Right forelimb (tissue), 1 donor: ENCODE data around the gene CTDNEP1.

Experiments used
- DNase-seq: peaks from one replicate; pipeline ENCODE4 v3.0.0-alpha.2; 2018

Gene CTDNEP1

GRCh38 chr17:7226721-7227710 lies 24.5 kb downstream of the CTDNEP1 start:
- no peak for DNase-seq

GRCh38 chr17:7225711-7226331 lies 25.7 kb downstream of the CTDNEP1 start:
- no peak for DNase-seq

- DNase-seq, result no peak
These were observed 26.8 kb downstream of the CTDNEP1 start for GRCh38 chr17:7224661-7225111.

DNA sequence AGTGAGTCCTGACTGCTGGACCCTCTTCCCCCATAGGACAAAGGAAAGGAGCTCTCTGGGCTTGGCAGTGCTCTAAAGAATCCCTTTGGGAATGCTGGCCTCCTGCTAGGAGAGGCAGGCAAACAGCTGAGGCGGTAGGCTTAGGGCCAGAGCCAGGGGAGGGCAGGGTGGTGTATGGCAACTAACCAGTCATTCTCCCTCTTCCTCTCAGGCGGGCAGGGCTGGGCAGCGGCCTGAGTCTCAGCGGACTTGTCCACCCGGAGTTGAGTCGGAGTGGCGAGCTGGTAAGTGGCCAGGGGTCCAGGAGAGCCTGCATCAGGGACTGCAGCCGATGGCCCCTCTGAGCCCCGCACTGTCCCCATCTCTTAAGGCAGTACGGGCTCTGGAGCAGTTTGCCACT lies 27.4 kb downstream of the CTDNEP1 start:
- no peak for DNase-seq

DNA sequence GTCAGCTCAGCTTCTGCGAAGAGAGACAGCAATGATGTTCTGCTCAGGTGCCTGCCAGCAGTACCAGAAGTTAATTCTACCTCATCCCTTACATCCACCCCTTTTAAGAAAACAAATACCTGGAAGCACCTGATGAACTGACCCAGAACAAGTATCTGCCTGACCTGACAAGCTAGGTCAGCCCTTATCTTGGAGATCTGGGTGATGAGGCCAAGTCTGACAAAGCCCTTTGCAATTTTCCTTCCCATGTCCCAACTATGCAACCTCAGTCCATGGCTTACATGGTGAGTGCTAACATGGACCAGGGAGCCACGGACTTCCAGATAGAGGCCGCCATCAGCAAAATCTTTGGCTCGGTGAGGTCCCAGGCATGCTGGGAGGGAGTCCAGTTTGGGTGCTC lies 28.2 kb downstream of the CTDNEP1 start:
- DNase-seq, result no peak

DNA sequence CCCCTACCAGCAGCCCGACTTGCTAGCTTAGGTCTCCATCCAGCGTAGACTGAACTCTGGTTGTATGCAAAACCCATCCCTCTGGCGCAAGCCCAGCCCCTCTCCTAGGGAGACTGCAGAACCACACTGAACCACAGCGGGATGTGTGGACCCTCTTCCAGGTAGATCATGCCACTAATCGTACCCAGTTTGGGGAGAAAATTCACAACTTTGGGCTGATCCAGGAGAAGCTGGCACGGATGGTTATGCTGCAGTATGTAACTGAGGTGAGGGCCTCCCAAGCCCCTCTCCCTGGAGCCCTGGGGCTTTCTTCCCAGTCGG lies 28.6 kb downstream of the CTDNEP1 start:
- DNase-seq, result peak; percentile 47

- no peak for DNase-seq
These were observed 29.2 kb downstream of the CTDNEP1 start for GRCh38 chr17:7222093-7222971.

DNA sequence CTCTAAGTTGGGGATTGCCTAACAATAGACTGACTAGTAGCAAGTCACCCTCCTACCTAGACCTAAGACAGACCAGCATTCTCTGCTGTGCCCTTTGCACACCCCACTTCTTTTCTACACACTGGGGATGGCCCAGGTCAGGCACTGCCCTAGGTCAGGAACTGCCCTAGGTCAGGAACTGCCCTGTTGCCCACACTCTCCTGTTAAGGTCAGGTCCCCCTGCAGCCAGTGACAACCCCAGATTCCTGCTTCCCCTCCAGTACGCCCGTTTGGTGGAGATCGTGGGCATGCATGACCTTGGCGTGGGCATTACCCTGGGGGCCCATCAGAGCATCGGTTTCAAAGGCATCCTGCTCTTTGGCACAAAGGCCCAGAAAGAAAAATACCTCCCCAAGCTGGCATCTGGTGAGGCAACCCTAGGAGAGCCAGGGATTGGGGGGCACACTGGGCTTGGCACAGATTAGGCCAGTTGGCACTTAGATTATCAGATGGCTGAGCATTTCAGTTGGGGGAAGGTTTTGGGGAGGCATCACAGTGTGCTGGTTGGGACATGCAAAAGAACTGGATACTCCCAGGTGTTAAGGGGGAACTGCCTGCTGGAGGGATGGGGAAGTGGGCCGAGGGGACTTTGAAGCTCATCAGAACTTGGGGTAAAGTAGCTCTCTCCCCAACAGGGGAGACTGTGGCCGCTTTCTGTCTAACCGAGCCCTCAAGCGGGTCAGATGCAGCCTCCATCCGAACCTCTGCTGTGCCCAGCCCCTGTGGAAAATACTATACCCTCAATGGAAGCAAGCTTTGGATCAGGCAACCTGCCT lies 30.0 kb downstream of the CTDNEP1 start:
- no peak for DNase-seq

DNA sequence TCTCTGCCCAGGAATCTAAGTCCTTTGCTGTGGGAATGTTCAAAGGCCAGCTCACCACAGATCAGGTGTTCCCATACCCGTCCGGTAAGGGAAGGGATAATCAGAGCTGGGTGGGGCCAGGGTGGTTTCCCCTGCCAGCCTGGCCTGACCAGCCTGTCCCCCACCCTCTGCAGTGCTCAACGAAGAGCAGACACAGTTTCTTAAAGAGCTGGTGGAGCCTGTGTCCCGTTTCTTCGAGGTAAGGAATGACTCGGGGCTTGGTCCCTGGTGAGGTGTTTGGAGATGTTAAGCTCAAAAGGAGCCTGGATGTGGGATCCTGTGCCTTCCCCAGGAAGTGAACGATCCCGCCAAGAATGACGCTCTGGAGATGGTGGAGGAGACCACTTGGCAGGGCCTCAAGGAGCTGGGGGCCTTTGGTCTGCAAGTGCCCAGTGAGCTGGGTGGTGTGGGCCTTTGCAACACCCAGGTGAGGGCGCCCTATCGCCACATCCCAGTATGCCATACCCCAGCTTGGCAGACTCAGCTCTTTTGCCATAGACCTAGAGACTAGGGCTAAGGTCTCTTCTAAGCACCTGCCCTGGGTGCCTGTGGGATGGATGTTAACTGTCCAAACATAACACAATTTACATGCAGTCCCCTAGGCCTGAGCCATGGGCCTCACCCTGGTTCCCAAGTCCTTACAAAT lies 30.8 kb downstream of the CTDNEP1 start:
- DNase-seq, result peak; percentile 65

GRCh38 chr17:7219812-7220592 lies 31.5 kb downstream of the CTDNEP1 start, which contains the start of the genes ACADVL and DLG4:
Gene ACADVL, plus strand, starts transcription at chr17:7219938. Its CDS starts 47 bp downstream, at chr17:7219985.
Gene DLG4, minus strand, starts transcription at chr17:7219836.
- DNase-seq, result peak; percentile 93

DNA sequence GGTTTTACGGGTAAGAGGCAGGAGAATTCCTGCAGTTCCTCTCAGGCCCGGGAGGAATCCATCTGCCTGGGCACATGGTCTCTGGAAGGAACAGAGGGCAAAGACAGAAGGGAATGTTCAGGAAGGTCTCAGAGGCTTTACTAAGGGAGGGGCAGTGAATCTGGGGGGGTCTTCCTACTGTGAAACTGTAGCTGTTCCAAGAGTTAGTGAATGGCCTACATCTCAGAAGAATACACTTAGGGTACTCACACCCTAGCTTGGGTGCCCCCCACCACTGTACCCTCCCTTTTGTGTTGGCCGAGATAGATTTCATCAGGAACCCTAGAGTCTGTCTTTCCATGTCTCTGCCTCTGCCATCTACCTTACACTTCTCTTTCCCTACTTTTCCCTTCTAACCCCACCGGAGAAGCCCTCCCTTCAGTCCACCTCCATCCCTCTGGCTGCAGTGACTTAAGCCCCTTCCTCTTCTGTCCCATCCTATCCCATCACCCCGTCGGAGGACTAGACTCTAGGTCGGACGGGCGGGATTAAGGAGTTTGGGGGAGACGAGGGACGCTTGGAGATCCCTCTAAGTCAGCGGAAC lies 32.2 kb downstream of the CTDNEP1 start:
- DNase-seq, result no peak

DNA sequence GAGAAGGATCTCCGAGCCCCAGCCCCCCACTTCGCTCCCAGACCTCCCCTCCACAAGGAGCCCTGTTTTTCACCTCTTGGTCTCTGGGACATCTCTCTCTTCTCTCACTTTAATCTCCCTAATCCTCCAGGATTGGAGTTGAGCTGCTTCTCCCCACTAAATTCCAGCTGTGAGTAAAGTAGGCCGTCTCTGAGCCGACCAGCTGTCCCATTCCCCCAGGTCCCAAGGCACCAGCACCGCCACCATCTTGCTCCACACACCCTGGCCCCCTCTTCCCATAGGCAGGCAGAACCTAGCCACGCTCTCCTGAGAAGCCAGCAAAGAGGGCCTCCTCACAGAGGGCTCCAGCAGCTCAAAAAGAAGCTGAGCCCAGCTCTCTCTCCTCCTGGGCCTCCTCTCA lies 32.8 kb downstream of the CTDNEP1 start:
- no peak for DNase-seq

- DNase-seq, result peak; percentile 46
These were observed 33.4 kb downstream of the CTDNEP1 start for GRCh38 chr17:7218166-7218565.

DNA sequence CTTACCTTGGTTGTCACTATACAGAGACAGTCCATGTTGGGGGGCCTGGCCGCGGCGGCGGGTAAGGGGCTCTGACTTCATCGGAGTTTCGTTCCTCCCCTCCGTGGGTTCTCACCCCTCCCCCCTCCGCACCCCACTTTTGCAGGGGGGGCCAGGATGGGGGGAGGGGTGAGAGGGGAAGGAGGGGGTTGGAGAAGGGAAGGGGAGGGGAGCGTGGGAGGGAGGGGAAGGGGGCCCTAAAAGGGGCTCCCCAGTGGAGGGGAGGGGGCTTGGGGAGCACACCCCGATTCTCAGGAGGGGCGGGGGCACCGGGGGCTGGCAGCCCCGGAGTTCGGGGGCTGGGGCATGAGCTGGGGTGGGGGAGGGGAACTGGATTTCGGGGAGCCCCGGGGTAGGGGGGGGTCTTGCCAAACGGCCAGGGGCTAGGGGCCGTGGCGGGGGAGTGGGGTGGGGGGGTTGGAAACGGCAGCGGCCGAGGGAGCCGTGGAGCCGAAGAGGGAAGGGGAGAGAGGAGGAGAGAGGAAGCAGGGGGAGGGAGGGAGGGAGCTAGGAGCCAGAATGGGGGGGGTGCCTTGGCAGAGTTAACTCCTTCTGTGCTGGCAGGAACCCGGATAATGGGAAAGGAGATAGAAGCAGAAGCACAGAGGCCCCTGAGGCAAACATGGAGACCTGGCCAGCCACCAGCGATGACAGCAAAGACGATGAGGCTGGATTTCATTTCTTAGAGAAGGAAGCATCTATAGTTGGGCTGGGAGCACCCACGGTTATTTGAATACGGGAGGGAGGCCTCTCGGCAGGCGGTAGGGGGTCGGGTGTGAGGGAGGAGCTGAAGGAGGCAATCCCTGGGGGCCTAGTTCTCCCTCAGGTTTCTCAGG lies 34.2 kb downstream of the CTDNEP1 start:
- DNase-seq, result peak; percentile 87

DNA sequence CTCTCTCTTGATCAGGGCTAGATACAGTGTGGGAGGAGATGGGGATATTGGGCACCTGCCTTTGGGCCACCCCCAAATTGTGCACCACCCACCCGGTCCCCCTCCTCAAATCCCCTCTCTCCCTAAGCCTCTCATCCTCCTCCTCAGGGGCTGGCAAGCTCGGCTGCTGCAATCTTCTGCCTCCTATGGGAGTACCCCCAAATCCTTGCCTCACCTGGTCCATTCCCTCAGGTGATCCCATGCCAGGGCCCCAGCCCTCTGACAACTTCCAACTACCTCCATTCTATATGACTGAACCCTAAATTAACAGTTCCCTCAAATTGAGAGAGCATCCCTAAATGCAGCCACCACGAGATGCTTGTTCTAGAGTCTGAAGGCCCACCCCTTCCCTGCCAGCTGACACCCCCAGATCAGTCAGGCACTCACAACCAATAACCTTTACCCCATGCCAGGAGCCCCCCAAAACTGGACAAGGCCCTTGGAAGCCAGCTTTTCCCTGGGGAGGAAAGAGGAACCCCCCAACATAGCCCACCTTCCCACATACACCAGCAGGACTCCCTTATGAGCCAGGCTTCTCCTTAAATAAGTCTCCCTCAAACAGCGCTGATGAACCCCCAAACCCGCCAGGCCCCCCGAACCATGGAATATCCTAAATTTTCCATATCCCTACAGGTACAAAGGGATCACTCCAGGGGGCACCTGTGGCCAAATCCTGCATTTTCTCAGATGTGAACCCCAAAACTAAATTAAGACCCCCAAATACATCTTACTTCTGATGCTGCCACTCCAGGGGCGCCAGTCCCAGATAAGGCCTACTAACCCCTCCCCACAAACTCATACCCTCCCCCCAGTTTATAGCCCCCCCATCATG lies 35.1 kb downstream of the CTDNEP1 start:
- peak; percentile 46 for DNase-seq

- DNase-seq, result peak; percentile 55
These were observed 35.8 kb downstream of the CTDNEP1 start for GRCh38 chr17:7215652-7216180.

- DNase-seq, result no peak
These were observed 36.3 kb downstream of the CTDNEP1 start for GRCh38 chr17:7215136-7215638.
